Measurements from ENCODE around the gene PHOSPHO2. TPM values are rescaled to one million over a fixed set of nuclear protein-coding genes. Genes with fewer than 3 reads are reported as not detected.

The PHOSPHO2 gene
- total RNA-seq, 6 experiments from 2014 or later: 1.8 to 5.6 (median 2.8) TPM

- Histone ChIP-seq H3K36me3 (no peaks in the 10 kb centered on the region), H3K27ac (no peak overlapping the region), H3K4me1 (peaks cover 0 to 9% (median 4%) of the 10 kb centered on the region in 4 donors), H3K4me3 (no peak overlapping the region), H3K27me3 (no peaks in the 10 kb centered on the region), H3K9me3 (no peaks in the 10 kb centered on the region)
- DNase-seq (no peak), ATAC-seq (no peak)
- TF ChIP-seq CTCF (IDR thresholded peaks at IDR 0.05) (no peak), POLR2A (IDR thresholded peaks at IDR 0.05) (no peak)
- 73% methylated on average over 4 of the region's 4 CpGs for WGBS (ENCODE audit: insufficient coverage, low coverage, low lambda C conversion rate, missing lambda C conversion rate)
- intact Hi-C loops (cut with DNase I): no loop called here
These were observed 23.4 kb downstream of the PHOSPHO2 start for GRCh38 chr2:169717691-169718063.

- no peak for DNase-seq
- intact Hi-C loops (cut with DNase I): no loop called here
- no peaks in the 10 kb centered on the region for H3K27me3 ChIP-seq
These were observed 24.7 kb downstream of the PHOSPHO2 start for GRCh38 chr2:169718930-169719504.

GRCh38 chr2:169721016-169721415, 26.7 kb downstream of the PHOSPHO2 start:
- Histone ChIP-seq H3K9me3 (no peaks in the 10 kb centered on the region), H3K4me1 (peaks cover 0 to 5% (median under 1%) of the 10 kb centered on the region in 4 donors), H3K27ac (no peak overlapping the region), H3K4me3 (no peak overlapping the region), H3K27me3 (no peaks in the 10 kb centered on the region), H3K36me3 (no peaks in the 10 kb centered on the region)
- TF ChIP-seq POLR2A (IDR thresholded peaks at IDR 0.05) (no peak), CTCF (IDR thresholded peaks at IDR 0.05) (no peak)
- ATAC-seq (no peak), DNase-seq (no peak)
- 74% methylated on average over 3 of the region's 3 CpGs for WGBS (ENCODE audit: insufficient coverage, low coverage, low lambda C conversion rate, missing lambda C conversion rate)
- intact Hi-C loops (cut with DNase I): no loop called here

More at GRCh38 chr2:169718930-169719504, 24.7 kb downstream of the PHOSPHO2 start:
- Histone ChIP-seq H3K36me3 (no peaks in the 10 kb centered on the region), H3K4me3 (no peak overlapping the region), H3K9me3 (no peaks in the 10 kb centered on the region), H3K4me1 (peaks cover 0 to 9% (median 4%) of the 10 kb centered on the region in 4 donors), H3K27ac (no peak overlapping the region)
- 77% methylated on average over 2 of the region's 2 CpGs for WGBS (ENCODE audit: insufficient coverage, low coverage, low lambda C conversion rate, missing lambda C conversion rate)
- no peak for ATAC-seq
- TF ChIP-seq CTCF (IDR thresholded peaks at IDR 0.05): no peak
- no peak for TF ChIP-seq POLR2A (IDR thresholded peaks at IDR 0.05)

GRCh38 chr2:169727065-169727464, 32.8 kb downstream of the PHOSPHO2 start:
- 90% methylated on average over 5 of the region's 5 CpGs for WGBS (ENCODE audit: insufficient coverage, low coverage, low lambda C conversion rate, missing lambda C conversion rate)
- DNase-seq (no peak), ATAC-seq (no peak)
- Histone ChIP-seq H3K27me3 (no peaks in the 10 kb centered on the region), H3K9me3 (no peaks in the 10 kb centered on the region), H3K4me3 (no peak overlapping the region), H3K36me3 (no peaks in the 10 kb centered on the region), H3K4me1 (no peaks in the 10 kb centered on the region), H3K27ac (no peak overlapping the region)
- no peak for TF ChIP-seq POLR2A (IDR thresholded peaks at IDR 0.05)
- TF ChIP-seq CTCF (IDR thresholded peaks at IDR 0.05): no peak
- intact Hi-C loops (cut with DNase I): no loop called here

- Histone ChIP-seq H3K9me3 (no peaks in the 10 kb centered on the region), H3K27ac (no peak overlapping the region), H3K4me1 (no peaks in the 10 kb centered on the region), H3K36me3 (no peaks in the 10 kb centered on the region), H3K27me3 (no peaks in the 10 kb centered on the region), H3K4me3 (no peak overlapping the region)
- DNase-seq: no peak
- ATAC-seq: no peak
- 100% methylated on average over 1 of the region's 1 CpG for WGBS (ENCODE audit: insufficient coverage, low coverage, low lambda C conversion rate, missing lambda C conversion rate)
- TF ChIP-seq POLR2A (IDR thresholded peaks at IDR 0.05) (no peak), CTCF (IDR thresholded peaks at IDR 0.05) (no peak)
- intact Hi-C loops (cut with DNase I): no loop called here
These were observed 35.0 kb downstream of the PHOSPHO2 start for GRCh38 chr2:169729274-169729605.

Measured in right lobe of liver (tissue), 6 donors.